GM19395 (cell line): ENCODE measurements around the gene HSPA8.
A peak's percentile ranks its signal among the peaks of the same experiment; 100 is the strongest.
"Not testable (repeated sequence)": the region's sequence is repeated elsewhere in the genome, so short reads cannot be mapped to it uniquely, and the experiment has no call there.

Experiments
- ATAC-seq: cut with Tn5 transposase; IDR thresholded peaks from one replicate; pipeline ENCODE4 v1.9.1; 2021; ENCODE audit warnings: mild to moderate bottlenecking, moderate library complexity; ENCODE audit not compliant: unreplicated experiment

HSPA8 gene

GRCh38 chr11:123061403-123062157 lies at the start of gene HSPA8:
TSS of gene HSPA8 (minus strand) at chr11:123062136. CDS start at chr11:123061324, 812 bp downstream.
- ATAC-seq: peak; percentile 10

- ATAC-seq: no peak
Measured at GRCh38 chr11:123111465-123111864, 49.5 kb upstream of the HSPA8 start.

GRCh38 chr11:123110397-123110796 lies 48.5 kb upstream of the HSPA8 start:
- ATAC-seq: no peak

- ATAC-seq: no peak
Measured at GRCh38 chr11:123107945-123108495, 46.1 kb upstream of the HSPA8 start.

GRCh38 chr11:123104697-123105096 lies 42.8 kb upstream of the HSPA8 start:
- no peak for ATAC-seq

- no peak for ATAC-seq
Measured at GRCh38 chr11:123103326-123103980, 41.5 kb upstream of the HSPA8 start.

- no peak for ATAC-seq
Measured at GRCh38 chr11:123100379-123101085, 38.6 kb upstream of the HSPA8 start.

GRCh38 chr11:123098990-123099389 lies 37.1 kb upstream of the HSPA8 start:
- ATAC-seq: no peak

- no peak for ATAC-seq
Measured at GRCh38 chr11:123093739-123094138, 31.8 kb upstream of the HSPA8 start.

- no peak for ATAC-seq
Measured at GRCh38 chr11:123091506-123091905, 29.6 kb upstream of the HSPA8 start.

- not testable (repeated sequence) for ATAC-seq
Measured at GRCh38 chr11:123090168-123090567, 28.2 kb upstream of the HSPA8 start.

- ATAC-seq: not testable (repeated sequence)
Measured at GRCh38 chr11:123088896-123089295, 27.0 kb upstream of the HSPA8 start.

GRCh38 chr11:123087657-123088056 lies 25.7 kb upstream of the HSPA8 start:
- ATAC-seq: peak; percentile 98

- ATAC-seq: no peak
Measured at GRCh38 chr11:123086305-123086704, 24.4 kb upstream of the HSPA8 start.

GRCh38 chr11:123085497-123085896 lies 23.6 kb upstream of the HSPA8 start:
- ATAC-seq: no peak

- ATAC-seq: no peak
Measured at GRCh38 chr11:123084454-123084853, 22.5 kb upstream of the HSPA8 start.

GRCh38 chr11:123083623-123084029 lies 21.7 kb upstream of the HSPA8 start:
- ATAC-seq: no peak

- no peak for ATAC-seq
Measured at GRCh38 chr11:123082977-123083376, 21.0 kb upstream of the HSPA8 start.

GRCh38 chr11:123080015-123080414 lies 18.1 kb upstream of the HSPA8 start:
- ATAC-seq: no peak

- ATAC-seq: no peak
Measured at GRCh38 chr11:123076484-123076883, 14.5 kb upstream of the HSPA8 start.

GRCh38 chr11:123073343-123074057 lies 11.6 kb upstream of the HSPA8 start:
- no peak for ATAC-seq
